Measurements from ENCODE around the gene TCOF1.

The TCOF1 gene

GRCh38 chr5:150349681-150350275 lies 7.7 kb upstream of the TCOF1 start:
- DNase-seq (ENCODE audit: low spot score) = no peak
- TF ChIP-seq CTCF (IDR thresholded peaks at IDR 0.05) = peak; percentile 2
- Histone ChIP-seq H3K4me3 (no peak overlapping the region), H3K27ac (no peak overlapping the region)

DNA sequence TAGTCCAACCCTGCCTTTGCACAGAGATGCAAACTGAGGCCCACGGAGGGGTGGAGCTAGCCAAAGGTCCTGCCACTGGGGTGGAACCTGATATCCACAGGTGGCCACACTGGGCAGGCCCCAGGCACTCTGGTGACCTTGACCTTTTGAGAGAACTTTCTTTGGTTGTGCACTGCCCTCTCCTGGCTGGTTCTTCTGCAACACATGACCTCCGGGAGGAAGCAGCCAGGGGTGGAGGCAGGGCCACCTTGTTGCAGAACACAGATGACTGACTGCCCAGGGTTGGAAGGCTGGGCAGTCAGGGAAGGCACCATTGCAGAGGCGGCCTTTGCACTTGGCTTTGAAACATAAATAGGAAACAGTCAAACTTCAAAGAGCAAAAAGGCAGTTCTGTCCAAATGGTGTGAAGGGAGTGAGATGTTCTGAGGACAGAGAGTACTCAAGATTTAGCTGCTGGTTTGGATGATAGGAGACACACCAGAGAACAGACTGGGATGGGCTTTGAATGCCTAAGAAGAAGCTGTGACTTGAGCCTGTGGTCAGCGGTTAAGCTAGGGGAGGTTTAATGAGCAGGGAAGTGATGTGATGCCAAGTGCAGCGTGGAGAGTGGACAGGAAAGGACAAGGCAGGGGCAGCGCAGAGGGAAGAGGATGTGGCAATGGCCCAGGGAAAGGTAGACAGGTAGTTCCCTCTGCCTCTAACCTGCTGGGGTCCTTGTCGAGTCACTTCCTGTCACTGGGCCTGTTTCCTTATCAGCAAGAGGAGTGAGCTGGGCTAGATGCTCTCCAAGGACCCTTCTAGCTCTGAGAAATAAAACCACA lies 6.8 kb upstream of the TCOF1 start:
- TF ChIP-seq CTCF (IDR thresholded peaks at IDR 0.05) = peak; percentile 3
- DNase-seq (ENCODE audit: low spot score) = no peak
- Histone ChIP-seq H3K27ac (no peak overlapping the region), H3K4me3 (no peak overlapping the region)

- no peak for TF ChIP-seq CTCF (IDR thresholded peaks at IDR 0.05)
- no peak overlapping the region for H3K27ac ChIP-seq
- H3K4me3 ChIP-seq = no peak overlapping the region
- DNase-seq (ENCODE audit: low spot score) = no peak
Observed at GRCh38 chr5:150352244-150353031, 5.1 kb upstream of the TCOF1 start.

DNA sequence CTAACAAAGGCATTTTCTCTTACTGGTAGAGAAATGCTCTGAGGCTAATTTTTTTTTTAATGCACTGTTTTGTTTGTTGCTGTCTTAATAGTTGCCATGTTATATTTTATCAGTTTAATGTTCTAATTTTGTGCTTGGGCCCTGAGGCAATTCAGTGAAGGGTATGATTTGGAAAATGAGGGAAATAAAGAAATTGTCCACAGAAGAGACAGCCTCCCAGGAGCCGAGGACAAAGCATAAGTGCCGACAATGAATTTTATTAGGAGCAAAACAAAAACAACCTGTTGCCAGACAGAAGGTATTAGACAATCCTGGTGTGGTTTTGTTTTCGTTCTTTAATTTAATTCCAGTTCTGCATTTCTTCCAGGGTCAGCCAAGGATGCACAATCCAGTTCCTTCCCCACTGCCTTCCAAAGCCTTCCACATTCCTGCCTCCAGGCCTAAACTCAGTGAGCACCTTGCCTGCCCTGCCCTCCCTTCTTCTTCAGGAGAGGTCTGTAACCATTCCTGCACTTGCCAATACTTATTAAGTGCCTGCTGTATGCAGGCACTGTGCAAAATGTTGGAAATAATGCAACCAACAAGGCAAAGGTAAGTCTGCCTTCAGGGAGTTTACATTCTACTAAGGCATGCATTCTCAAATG lies 4.3 kb upstream of the TCOF1 start:
- Histone ChIP-seq H3K27ac (no peak overlapping the region), H3K4me3 (no peak overlapping the region)
- no peak for TF ChIP-seq CTCF (IDR thresholded peaks at IDR 0.05)
- no peak for DNase-seq (ENCODE audit: low spot score)

DNA sequence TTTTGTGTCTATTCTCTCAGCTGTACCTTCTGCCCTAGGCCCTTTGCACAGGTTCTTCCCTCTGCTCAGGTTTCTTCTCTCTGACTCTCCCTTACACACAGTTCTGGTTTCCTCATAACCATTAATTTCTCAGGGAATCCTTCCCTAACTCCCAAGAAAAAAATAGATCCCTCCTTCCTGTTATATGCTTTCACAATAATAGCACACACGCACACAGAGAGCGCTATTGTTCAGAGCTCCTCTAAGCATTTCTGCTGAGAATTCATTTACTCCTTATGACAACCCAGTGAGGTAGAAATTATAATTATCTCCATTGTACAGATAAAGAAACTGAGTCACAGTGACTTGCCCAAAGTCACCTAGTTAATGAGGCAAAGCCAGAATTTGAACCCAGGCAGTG lies 1.7 kb upstream of the TCOF1 start:
- no peak for DNase-seq (ENCODE audit: low spot score)
- no peak for TF ChIP-seq CTCF (IDR thresholded peaks at IDR 0.05)
- H3K4me3 ChIP-seq = no peak overlapping the region
- H3K27ac ChIP-seq = no peak overlapping the region

DNA sequence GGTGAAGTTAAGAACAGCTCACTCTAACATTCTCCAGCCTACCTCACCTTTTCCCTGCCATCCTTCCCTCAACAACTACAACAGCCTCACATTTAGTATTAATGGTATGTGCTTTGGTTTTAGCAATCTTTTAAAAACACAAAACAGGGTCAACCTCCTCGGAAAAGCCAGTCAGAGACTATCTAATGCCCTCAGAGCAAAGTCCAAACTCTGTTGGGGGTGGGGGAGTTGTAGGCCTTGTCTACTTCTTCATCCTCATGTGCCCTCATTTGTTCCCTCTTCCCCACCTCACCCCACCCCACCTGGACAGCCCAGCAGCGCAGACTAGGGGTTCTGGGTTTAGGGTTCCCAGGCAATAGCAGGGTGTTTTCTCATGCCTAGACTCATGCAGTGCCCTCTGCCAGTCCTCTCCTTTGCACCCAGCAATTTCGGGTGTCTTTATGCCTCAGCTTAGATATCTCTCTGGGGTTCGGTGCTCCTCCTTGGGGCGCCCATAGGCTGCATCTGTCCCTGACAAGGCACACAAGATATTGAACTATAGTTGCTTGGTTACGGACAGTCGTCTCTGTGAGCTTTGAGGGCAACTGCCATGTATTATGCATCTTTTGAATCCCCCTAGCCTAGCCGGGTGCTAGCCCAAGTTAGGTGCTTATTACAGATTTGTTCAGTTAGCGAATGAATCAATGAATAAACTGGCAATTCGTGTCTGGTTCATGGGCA lies 762 bp upstream of the TCOF1 start:
- TF ChIP-seq CTCF (IDR thresholded peaks at IDR 0.05) = no peak
- Histone ChIP-seq H3K27ac (peak overlapping the region; percentile 32 to 34), H3K4me3 (peak overlapping the region; percentile 100)
- no peak for DNase-seq (ENCODE audit: low spot score)
